Chondrocyte (in vitro differentiated cells): ENCODE data around the gene MSRB3. TPM values are rescaled to one million over a fixed set of nuclear protein-coding genes. Genes with fewer than 3 reads are reported as not detected.

Experiments used
- DNase-seq: peaks from one replicate; pipeline ENCODE4 v3.0.0; 2021; ENCODE audit warnings: mixed read lengths, low spot score
- H3K27ac Mint-ChIP-seq: one replicate; pipeline ENCODE4 v1.8.0; 2021; ENCODE audit warnings: mild to moderate bottlenecking, moderate library complexity, mixed read lengths; ENCODE audit not compliant: unreplicated experiment
- H3K27me3 Mint-ChIP-seq: 2 replicates; pipeline ENCODE4 v1.8.0; 2021; ENCODE audit warnings: low read depth, mixed read lengths
- H3K36me3 Mint-ChIP-seq: 2 replicates; pipeline ENCODE4 v1.8.0; 2021; ENCODE audit warnings: low read depth, mixed read lengths
- H3K4me1 Mint-ChIP-seq: 2 replicates; pipeline ENCODE4 v1.8.0; 2021; ENCODE audit warnings: low read depth, mild to moderate bottlenecking, mixed read lengths
- H3K4me3 Mint-ChIP-seq: one replicate; pipeline ENCODE4 v1.8.0; 2021; ENCODE audit warnings: mild to moderate bottlenecking, moderate library complexity, mixed read lengths; ENCODE audit not compliant: unreplicated experiment
- H3K9me3 Mint-ChIP-seq: 2 replicates; pipeline ENCODE4 v1.8.0; 2021; ENCODE audit warnings: low read depth, mixed read lengths
- total RNA-seq: library from RNA; stranded (reverse); gene quantifications from 3 replicates; pipeline ENCODE4 v1.2.1, GENCODE V29; 2021
- TF ChIP-seq, protein P1 (sequence below): fragments of 200-600 bp; sonication (generic); IDR thresholded peaks from 2 replicates; pipeline ENCODE4 v1.5.0; 2021; ENCODE audit warnings: antibody characterized with exemption, mild to moderate bottlenecking, moderate library complexity

MSRB3 gene
- total RNA-seq, 1 donor from 2014 or later = 160 TPM

DNA sequence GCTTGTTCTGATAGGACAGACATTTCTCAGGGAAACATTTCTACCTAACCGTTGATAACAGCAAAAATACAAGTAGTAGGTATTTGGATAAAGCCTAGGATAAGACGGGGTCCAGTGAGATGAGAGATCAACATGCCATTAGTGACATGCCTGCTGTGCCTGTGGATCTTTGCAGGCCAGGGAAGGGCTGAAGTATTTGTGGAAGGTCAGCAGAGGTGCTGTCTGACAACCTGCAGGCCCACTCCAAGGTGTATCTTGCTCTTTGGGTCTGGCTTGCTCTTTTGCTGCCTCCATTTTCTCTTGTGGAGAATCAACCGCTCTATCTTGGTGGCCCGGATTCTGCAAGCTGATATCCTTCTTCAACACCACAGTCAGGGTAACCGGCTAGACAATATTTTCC, 46.7 kb downstream of the MSRB3 start:
- Mint-ChIP-seq H3K27ac (no peak overlapping the region), H3K27me3 (no peaks in the 10 kb centered on the region), H3K4me3 (no peak overlapping the region), H3K4me1 (peaks cover 64% of the 10 kb centered on the region), H3K9me3 (no peaks in the 10 kb centered on the region), H3K36me3 (peaks cover 2% of the 10 kb centered on the region)
- TF ChIP-seq, protein P1, sequence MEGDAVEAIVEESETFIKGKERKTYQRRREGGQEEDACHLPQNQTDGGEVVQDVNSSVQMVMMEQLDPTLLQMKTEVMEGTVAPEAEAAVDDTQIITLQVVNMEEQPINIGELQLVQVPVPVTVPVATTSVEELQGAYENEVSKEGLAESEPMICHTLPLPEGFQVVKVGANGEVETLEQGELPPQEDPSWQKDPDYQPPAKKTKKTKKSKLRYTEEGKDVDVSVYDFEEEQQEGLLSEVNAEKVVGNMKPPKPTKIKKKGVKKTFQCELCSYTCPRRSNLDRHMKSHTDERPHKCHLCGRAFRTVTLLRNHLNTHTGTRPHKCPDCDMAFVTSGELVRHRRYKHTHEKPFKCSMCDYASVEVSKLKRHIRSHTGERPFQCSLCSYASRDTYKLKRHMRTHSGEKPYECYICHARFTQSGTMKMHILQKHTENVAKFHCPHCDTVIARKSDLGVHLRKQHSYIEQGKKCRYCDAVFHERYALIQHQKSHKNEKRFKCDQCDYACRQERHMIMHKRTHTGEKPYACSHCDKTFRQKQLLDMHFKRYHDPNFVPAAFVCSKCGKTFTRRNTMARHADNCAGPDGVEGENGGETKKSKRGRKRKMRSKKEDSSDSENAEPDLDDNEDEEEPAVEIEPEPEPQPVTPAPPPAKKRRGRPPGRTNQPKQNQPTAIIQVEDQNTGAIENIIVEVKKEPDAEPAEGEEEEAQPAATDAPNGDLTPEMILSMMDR = no peak
- no peak for DNase-seq

DNA sequence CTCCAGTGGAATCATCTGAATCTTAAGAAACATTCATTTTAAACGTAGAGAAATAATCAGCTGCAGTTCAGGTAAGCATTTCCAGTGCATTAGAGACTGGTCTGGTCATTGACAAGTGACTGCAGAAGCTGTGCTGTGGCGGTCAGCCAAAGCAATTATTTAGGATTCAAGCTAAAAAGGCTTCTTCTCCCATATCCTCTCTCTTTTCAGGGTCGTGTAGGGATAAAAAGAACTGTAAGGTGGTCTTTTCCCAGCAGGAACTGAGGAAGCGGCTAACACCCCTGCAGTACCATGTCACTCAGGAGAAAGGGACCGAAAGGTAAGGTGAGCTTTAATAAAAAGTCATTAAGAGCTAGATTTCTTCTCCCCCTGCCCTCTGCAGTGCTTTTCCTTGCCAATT, 48.1 kb downstream of the MSRB3 start:
- peak overlapping the region; percentile 84 for H3K27ac Mint-ChIP-seq
- H3K4me1 Mint-ChIP-seq = peaks cover 76% of the 10 kb centered on the region
- no peaks in the 10 kb centered on the region for H3K27me3 Mint-ChIP-seq
- H3K9me3 Mint-ChIP-seq = no peaks in the 10 kb centered on the region
- DNase-seq = no peak
- H3K4me3 Mint-ChIP-seq = no peak overlapping the region
- peaks cover 4% of the 10 kb centered on the region for H3K36me3 Mint-ChIP-seq
- TF ChIP-seq, protein P1 = no peak

DNA sequence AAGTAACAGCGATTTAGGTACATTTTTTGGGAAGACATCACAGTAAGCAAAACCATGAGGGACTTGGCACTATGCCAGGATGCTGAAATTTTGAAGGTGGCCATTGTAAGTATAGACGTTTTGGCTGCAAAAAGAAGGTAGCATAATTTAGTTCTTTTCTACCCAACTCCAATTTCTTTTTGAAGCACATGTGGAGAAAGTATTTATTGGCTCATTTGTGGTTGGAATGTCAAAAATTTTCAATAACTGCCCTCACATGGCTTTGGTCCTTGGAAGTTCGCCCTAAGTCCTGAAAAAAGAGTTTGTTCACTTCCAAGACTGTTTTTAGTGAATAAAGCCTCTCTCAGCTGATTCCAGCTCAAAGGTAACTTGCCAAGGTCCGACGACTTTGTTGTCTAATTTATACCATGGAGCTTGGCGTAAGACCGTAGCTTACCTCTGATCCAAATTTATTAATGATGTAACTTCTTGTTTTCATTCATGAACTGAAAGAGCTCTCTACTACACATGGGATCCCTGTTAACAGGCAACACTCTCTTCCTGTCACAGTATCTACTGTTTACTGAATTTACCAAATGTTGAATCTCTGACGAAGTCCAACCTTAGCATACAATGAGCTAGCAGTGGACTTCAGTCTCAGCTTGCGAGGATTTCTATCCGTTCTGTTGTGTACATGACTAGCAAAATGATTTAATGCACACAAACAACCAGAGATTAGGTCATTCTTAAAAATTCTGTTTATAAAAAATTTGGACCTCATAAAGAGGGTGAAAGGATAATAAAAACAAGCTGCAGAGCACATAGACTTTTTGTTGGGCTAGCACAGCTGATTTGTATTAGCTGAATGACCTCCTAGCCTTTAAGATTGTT, 49.0 kb downstream of the MSRB3 start:
- Mint-ChIP-seq H3K4me3 (no peak overlapping the region), H3K36me3 (peaks cover 6% of the 10 kb centered on the region), H3K27ac (peak overlapping the region; percentile 84), H3K4me1 (peaks cover 83% of the 10 kb centered on the region), H3K9me3 (no peaks in the 10 kb centered on the region), H3K27me3 (no peaks in the 10 kb centered on the region)
- no peak for DNase-seq
- TF ChIP-seq, protein P1 = no peak

DNA sequence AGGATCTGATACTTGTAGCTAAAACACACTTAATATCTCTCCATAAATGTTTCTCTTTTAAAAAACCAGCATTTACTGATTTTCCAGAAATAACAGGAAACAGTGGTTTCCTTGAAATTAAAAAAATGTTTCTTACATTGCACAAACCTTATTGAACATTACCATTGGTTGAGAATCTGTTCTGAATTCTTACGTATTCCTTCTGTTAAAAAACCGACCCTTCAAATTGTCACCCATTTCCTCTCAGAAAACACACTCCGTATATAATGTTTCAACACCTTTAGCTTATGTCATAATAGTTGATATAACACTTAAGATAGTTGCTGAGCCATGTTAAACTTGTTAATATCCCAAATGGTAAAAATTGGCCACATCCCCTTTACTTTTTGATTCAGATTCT, 51.2 kb downstream of the MSRB3 start:
- no peaks in the 10 kb centered on the region for H3K27me3 Mint-ChIP-seq
- no peaks in the 10 kb centered on the region for H3K9me3 Mint-ChIP-seq
- no peak overlapping the region for H3K4me3 Mint-ChIP-seq
- peaks cover 81% of the 10 kb centered on the region for H3K4me1 Mint-ChIP-seq
- TF ChIP-seq, protein P1 = no peak
- H3K36me3 Mint-ChIP-seq = peaks cover 6% of the 10 kb centered on the region
- no peak for DNase-seq
- peak overlapping the region; percentile 89 for H3K27ac Mint-ChIP-seq

DNA sequence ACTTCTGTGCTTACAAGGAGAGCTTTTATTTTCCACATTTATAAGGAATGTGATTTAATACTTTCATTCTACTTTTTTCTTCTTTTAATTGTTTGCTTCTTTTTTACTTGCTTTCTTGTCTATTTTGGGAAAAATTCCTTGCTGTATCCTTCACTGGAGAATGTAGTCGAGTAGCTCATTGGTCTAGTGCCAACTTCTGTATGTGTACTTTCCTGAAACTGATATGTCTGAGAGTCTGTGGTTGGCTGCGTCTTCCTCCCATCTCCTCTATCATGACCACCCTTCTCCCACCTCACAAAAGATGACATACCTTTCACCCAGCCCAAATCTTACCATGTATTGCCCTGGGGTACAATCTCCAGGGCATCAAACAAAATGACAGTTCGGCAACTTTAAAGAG, 51.8 kb downstream of the MSRB3 start:
- Mint-ChIP-seq H3K4me3 (peak overlapping the region; percentile 45), H3K27me3 (no peaks in the 10 kb centered on the region), H3K4me1 (peaks cover 86% of the 10 kb centered on the region), H3K27ac (peak overlapping the region; percentile 89), H3K36me3 (peaks cover 6% of the 10 kb centered on the region), H3K9me3 (no peaks in the 10 kb centered on the region)
- DNase-seq = no peak
- TF ChIP-seq, protein P1 = no peak
